HUDEP-2 (cell line): ENCODE measurements around the gene KIAA0930.

Experiments used
- DNase-seq, 76 experiments: peaks; one replicate each; lab custom pipeline; 2025; ENCODE audit not compliant: unreplicated experiment in 76 of 76; lab: John Stamatoyannopoulos, UW

The KIAA0930 gene

DNA sequence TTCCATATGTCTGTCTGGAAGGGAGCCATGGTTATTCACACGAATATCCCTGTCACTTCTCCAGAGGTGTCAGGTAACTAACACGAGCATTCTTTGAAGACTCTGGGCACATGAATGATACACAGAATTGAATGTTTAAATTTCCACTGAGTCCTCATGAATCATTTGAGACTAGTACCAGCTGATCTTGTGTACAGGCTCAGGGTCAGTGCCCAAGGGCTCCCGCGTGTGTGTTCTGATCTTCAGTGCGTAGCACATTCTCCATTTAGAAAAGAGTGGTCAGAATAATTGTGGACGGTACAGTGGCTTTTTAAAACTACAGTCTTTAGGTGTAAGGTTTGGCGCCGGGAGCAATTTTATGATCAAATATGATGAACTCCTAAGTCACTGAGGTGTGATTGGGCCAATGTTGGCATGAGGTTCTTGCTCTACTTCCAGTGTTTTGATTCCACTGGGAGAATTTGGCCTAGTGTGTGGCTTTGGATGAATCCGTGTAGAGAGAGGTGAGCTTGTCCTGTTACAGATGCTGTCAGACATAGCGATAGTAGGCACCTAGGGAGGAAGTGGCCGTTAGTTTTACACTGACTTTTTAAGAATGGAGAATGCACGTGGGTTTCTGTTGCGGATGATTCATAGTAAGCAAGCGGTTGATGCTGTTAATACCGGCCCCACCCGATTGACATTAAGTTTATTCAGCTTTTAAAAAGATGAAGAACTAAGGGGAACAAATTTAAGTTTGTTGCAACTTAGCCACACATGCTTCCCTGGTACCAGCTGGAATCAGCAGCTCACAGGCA lies 54.8 kb downstream of the KIAA0930 start:
- DNase-seq: no peak

DNA sequence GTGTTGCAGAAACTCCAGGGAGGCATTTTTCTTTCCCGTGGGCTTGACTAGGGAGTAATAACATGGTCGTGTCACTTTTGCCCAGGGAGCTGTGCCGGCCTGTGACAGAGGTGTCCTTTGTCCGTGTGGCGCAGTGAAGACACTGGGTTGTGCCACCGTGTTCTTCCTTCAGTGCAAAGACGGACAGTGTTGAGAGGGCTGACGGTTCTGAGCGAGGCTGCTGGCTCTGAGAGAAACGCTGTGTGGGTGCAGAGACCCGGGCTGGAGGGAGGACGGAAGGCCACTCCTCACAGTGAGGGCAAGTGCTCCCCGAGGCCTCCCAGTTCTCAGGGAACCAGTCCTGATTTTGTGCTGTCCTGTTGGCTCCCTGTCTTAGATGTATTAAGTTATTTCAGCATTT lies 56.7 kb downstream of the KIAA0930 start:
- no peak for DNase-seq

GRCh38 chr22:45181766-45182165 lies 58.9 kb downstream of the KIAA0930 start:
- DNase-seq: no peak

- DNase-seq: no peak
These were observed 59.5 kb downstream of the KIAA0930 start for GRCh38 chr22:45181240-45181639.

GRCh38 chr22:45180146-45180679 lies 60.5 kb downstream of the KIAA0930 start:
- no peak for DNase-seq

DNA sequence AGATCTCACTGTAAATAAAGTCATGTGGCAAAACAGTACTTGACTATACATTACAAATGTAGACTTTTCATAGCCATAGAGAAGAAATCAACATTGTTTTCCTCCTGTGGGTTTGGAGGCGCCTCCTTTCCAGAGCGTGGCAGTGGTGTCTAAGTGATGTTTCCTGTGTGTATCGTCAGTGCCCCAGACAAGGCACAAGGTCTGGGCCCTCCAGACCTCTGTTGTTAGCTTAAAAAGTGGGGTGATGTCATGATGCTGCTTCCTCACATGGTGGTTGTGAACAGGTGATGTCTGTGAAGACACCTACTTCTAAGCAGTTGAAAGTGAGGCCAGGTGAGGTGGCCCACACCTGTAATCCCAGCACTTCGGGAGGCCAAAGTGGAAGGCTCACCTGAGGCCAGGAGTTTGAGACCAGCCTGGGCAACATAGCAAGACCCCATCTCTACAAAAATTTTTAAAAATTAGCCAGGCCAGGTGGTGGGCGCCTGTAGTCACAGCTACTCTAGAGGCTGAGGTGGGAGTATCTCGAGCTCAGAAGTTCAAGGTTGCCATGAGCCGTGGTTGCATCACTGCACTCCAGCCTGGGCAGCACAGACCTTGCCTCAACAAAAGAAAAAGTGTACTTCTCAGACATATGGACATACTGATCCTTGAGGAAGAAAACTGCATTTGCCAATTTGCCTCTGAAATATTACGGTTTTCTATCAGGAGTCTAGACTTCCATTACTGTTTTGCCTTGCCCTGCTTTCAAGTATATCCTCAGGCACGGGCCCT lies 61.2 kb downstream of the KIAA0930 start:
- no peak for DNase-seq

DNA sequence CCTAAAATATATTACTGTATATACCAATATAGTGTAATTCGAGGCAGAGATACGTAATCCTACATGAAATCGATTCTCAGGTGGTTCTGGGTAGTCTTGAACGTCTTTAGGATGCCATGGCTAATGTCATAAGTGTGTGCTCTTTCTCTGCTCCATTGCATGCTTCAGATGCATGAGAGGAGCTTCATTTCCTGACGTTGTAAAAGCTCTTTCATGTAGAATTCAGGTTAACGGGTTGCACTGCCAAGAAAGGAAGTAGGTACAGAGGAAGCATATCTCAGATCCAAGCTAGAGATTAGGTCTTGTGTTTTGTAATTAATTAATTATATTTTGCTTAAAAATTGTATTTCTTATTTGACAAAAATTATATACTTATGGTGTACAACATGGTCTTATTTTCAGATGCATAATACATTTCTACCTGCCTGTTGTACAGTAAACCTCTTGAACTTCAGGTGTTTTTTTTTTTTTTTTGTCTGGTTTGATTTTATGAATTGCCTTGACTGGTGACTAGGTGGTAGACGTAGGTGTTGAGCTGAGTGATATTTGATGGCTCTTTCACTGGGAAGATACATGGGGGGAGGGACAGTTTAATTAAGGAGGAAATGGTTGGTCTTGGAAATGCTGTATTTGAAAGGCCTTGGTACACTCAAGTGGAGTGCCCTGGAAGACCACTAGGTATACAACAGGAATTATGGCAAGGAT lies 67.7 kb downstream of the KIAA0930 start:
- no peak for DNase-seq

DNA sequence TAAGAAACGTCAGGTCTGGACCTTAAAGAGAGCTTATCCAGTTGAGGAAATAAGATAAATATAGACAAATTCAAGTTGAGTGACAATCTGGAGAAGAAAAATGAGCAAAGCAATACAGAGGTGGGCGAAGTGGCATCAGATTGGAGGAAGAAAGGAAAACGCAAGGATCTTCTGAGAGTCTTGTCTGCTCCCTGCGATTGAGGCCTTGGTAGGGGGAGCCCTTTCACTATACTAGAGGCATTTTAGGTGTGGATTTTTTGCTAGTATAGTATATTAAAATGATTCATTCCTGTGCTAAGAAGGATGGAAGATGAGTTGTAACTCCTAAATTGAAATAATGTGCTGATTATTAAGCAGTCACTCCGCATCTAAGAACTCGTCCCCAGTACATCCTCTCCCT lies 68.9 kb downstream of the KIAA0930 start:
- no peak for DNase-seq

- peak in 22 of 76 experiments; percentile 11 to 80 (median 35) for DNase-seq
These were observed 70.9 kb downstream of the KIAA0930 start for GRCh38 chr22:45169591-45170466.

GRCh38 chr22:45166932-45167331 lies 73.8 kb downstream of the KIAA0930 start:
- DNase-seq: peak in 2 of 76 experiments; percentile 14 to 16

GRCh38 chr22:45164270-45165088 lies 76.2 kb downstream of the KIAA0930 start:
- DNase-seq: peak in 33 of 76 experiments; percentile 6 to 62 (median 29)

GRCh38 chr22:45163451-45164269 lies 77.0 kb downstream of the KIAA0930 start, which contains the start of gene NUP50:
NUP50 (plus strand) TSS chr22:45163925; CDS start chr22:45168178, 4,253 bp downstream.
- DNase-seq: peak in 74 of 76 experiments; percentile 44 to 96 (median 90)

GRCh38 chr22:45163099-45163450 lies 77.6 kb downstream of the KIAA0930 start:
- DNase-seq: peak in 8 of 76 experiments; percentile 2 to 46 (median 32)

GRCh38 chr22:45162531-45162930 lies 78.2 kb downstream of the KIAA0930 start:
- DNase-seq: no peak

DNA sequence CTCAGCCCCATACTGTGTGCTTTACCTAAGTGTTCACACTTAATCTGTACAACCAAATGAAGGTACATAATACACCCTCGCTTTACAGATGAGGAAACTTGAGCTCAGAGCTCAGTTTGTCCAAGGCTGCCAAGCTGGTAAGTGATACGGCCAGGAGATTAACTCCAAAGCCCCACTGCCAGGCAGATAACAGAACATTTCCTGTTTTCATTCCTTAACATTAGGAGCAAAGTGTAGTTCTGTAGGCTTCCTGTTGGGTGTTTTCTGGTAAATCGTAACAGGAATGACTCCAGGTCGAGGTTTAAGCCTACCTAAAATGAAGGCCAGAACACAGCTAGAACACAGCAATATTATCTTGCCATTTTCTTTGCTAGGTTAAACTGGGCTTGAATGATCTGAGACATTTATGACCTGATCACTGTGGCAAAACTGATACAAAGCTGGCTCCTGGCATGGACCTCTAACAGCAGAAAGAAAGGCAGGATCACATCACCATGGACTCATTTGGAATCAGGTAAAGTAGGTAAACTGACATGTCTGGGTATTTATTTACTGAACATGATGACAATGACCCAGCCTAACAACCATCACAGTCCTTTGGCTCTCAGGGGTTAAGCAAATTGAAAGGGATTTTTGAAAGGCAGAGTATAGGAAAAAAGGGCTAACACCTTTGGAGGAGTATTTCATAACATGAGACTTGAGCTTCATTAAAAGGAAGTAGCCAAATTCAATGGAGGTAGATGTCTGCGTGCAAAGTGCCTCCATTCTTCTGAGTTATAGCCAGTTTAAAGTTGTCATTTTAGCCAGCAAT lies 80.8 kb downstream of the KIAA0930 start:
- peak in 3 of 76 experiments; percentile 17 to 24 (median 18) for DNase-seq

- DNase-seq: no peak
These were observed 82.8 kb downstream of the KIAA0930 start for GRCh38 chr22:45157907-45158306.

DNA sequence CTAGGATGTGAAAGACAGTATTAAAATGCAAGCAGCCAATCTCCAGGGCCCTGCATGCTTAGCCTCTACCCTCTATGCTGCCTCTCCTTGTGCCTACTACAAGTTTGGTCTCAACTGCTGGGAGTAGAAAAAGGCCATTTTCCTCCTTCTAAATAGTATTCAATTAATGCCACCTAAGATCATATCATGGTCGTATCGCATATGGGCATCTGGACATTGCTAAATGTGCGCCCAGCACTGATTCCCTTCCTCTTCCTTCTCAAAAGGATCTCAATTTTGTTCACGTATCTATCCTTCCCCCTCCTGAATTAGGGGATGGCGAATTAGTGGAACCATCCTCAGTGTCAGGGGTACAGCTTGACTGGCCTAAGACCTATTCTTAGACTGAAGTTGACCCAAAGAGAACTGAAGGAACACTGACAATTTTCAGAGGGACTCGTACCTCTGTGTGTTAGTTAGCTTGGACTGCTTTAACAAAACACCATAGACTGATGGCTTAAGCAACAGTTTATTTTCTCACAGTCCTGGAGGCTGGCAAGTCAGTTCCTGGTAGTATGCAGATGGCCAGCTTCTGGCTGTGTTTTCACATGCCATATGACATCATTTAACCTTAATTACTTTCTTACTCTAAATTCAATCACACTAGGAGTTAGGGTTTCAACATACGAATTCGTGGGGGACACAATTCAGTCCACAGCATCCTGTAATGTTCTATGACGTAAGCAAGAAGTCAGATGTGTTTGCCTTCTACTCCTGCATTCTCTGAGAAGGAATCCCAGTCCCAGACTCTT lies 85.4 kb downstream of the KIAA0930 start:
- no peak for DNase-seq
